Measurements from ENCODE around the gene HK1.
A peak's percentile ranks its signal among the peaks of the same experiment; 100 is the strongest.
"Not testable (repeated sequence)": the region's sequence is repeated elsewhere in the genome, so short reads cannot be mapped to it uniquely, and the experiment has no call there.

HK1 gene

GRCh38 chr10:69278446-69278963 lies at the start of gene HK1:
TSS of gene HK1 (plus strand) at chr10:69278496.
- no peak for DNase-seq

GRCh38 chr10:69229616-69229916 lies 48.7 kb upstream of the HK1 start:
- no peak for DNase-seq

GRCh38 chr10:69230128-69230527 lies 48.2 kb upstream of the HK1 start:
- no peak for DNase-seq

GRCh38 chr10:69232252-69232651 lies 46.0 kb upstream of the HK1 start:
- DNase-seq, result no peak

- no peak for DNase-seq
Measured at GRCh38 chr10:69232736-69233480, 45.4 kb upstream of the HK1 start.

- no peak for DNase-seq
Measured at GRCh38 chr10:69234447-69234846, 43.8 kb upstream of the HK1 start.

- DNase-seq, result peak; percentile 90
Measured at GRCh38 chr10:69237528-69238159, 40.7 kb upstream of the HK1 start.

- DNase-seq, result no peak
Measured at GRCh38 chr10:69239136-69239535, 39.2 kb upstream of the HK1 start.

- no peak for DNase-seq
Measured at GRCh38 chr10:69239816-69240434, 38.4 kb upstream of the HK1 start.

GRCh38 chr10:69240455-69240854 lies 37.8 kb upstream of the HK1 start:
- no peak for DNase-seq

GRCh38 chr10:69241575-69241974 lies 36.7 kb upstream of the HK1 start:
- no peak for DNase-seq

GRCh38 chr10:69242040-69242851 lies 36.0 kb upstream of the HK1 start:
- no peak for DNase-seq

GRCh38 chr10:69242852-69243212 lies 35.5 kb upstream of the HK1 start:
- DNase-seq, result no peak

GRCh38 chr10:69243817-69244216 lies 34.5 kb upstream of the HK1 start:
- no peak for DNase-seq

GRCh38 chr10:69246036-69246435 lies 32.3 kb upstream of the HK1 start:
- DNase-seq, result no peak

GRCh38 chr10:69246581-69247312 lies 31.5 kb upstream of the HK1 start:
- DNase-seq, result no peak

GRCh38 chr10:69247313-69247710 lies 31.0 kb upstream of the HK1 start:
- DNase-seq, result no peak

- DNase-seq, result no peak
Measured at GRCh38 chr10:69248117-69248730, 30.1 kb upstream of the HK1 start.

- no peak for DNase-seq
Measured at GRCh38 chr10:69250041-69250440, 28.3 kb upstream of the HK1 start.

GRCh38 chr10:69251417-69251816 lies 26.9 kb upstream of the HK1 start:
- DNase-seq, result not testable (repeated sequence)

- DNase-seq, result no peak
Measured at GRCh38 chr10:69253171-69253570, 25.1 kb upstream of the HK1 start.

- no peak for DNase-seq
Measured at GRCh38 chr10:69254877-69255276, 23.4 kb upstream of the HK1 start.

All from activated CD4-positive, CD25-positive, alpha-beta regulatory T cell treated with anti-CD3 and anti-CD28 coated beads, Interleukin-2, amount 50 U/mL, for 72 hours (primary cell).